ENCODE measurements around the gene RPS6KA3.

DNA sequence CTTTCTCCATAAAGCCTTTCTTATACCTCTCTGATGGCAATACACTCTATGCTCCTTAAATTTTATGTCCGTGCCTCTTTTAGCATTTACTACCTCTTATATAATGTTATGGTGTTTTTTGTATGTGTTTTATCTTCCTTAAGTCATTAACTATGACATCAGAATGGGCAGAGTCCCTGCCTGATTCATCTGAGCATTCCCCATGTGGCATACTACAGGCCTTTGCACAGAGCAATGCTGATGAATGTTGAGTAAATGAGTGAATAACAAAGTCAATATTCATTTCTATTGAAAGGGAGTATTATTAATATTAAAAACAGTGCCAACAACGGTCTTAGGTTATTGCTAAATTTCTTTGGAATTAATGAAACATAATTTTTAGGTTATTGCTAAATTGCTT lies 18.8 kb upstream of the RPS6KA3 start:
- TF ChIP-seq, protein P1, sequence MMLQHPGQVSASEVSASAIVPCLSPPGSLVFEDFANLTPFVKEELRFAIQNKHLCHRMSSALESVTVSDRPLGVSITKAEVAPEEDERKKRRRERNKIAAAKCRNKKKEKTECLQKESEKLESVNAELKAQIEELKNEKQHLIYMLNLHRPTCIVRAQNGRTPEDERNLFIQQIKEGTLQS (CRISPR knock-in tag; conservative IDR thresholded peaks at IDR 0.05): no peak
- TF ChIP-seq, protein P2, sequence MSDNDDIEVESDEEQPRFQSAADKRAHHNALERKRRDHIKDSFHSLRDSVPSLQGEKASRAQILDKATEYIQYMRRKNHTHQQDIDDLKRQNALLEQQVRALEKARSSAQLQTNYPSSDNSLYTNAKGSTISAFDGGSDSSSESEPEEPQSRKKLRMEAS (CRISPR knock-in tag; IDR thresholded peaks at IDR 0.05): no peak
- TF ChIP-seq CREB1 (CRISPR knock-in tag; IDR thresholded peaks at IDR 0.05): no peak
- TF ChIP-seq, protein P3, sequence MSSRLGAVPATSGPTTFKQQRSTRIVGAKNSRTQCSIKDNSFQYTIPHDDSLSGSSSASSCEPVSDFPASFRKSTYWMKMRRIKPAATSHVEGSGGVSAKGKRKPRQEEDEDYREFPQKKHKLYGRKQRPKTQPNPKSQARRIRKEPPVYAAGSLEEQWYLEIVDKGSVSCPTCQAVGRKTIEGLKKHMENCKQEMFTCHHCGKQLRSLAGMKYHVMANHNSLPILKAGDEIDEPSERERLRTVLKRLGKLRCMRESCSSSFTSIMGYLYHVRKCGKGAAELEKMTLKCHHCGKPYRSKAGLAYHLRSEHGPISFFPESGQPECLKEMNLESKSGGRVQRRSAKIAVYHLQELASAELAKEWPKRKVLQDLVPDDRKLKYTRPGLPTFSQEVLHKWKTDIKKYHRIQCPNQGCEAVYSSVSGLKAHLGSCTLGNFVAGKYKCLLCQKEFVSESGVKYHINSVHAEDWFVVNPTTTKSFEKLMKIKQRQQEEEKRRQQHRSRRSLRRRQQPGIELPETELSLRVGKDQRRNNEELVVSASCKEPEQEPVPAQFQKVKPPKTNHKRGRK (CRISPR knock-in tag; IDR thresholded peaks at IDR 0.05; ENCODE audit: borderline replicate concordance): no peak
- TF ChIP-seq, protein P4, sequence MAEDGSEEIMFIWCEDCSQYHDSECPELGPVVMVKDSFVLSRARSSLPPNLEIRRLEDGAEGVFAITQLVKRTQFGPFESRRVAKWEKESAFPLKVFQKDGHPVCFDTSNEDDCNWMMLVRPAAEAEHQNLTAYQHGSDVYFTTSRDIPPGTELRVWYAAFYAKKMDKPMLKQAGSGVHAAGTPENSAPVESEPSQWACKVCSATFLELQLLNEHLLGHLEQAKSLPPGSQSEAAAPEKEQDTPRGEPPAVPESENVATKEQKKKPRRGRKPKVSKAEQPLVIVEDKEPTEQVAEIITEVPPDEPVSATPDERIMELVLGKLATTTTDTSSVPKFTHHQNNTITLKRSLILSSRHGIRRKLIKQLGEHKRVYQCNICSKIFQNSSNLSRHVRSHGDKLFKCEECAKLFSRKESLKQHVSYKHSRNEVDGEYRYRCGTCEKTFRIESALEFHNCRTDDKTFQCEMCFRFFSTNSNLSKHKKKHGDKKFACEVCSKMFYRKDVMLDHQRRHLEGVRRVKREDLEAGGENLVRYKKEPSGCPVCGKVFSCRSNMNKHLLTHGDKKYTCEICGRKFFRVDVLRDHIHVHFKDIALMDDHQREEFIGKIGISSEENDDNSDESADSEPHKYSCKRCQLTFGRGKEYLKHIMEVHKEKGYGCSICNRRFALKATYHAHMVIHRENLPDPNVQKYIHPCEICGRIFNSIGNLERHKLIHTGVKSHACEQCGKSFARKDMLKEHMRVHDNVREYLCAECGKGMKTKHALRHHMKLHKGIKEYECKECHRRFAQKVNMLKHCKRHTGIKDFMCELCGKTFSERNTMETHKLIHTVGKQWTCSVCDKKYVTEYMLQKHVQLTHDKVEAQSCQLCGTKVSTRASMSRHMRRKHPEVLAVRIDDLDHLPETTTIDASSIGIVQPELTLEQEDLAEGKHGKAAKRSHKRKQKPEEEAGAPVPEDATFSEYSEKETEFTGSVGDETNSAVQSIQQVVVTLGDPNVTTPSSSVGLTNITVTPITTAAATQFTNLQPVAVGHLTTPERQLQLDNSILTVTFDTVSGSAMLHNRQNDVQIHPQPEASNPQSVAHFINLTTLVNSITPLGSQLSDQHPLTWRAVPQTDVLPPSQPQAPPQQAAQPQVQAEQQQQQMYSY (CRISPR knock-in tag; IDR thresholded peaks at IDR 0.05): no peak
- TF ChIP-seq ESRRA (CRISPR knock-in tag; IDR thresholded peaks at IDR 0.05; ENCODE audit: borderline replicate concordance): no peak
- TF ChIP-seq CREM (CRISPR knock-in tag; IDR thresholded peaks at IDR 0.05): no peak
- TF ChIP-seq, protein P5, sequence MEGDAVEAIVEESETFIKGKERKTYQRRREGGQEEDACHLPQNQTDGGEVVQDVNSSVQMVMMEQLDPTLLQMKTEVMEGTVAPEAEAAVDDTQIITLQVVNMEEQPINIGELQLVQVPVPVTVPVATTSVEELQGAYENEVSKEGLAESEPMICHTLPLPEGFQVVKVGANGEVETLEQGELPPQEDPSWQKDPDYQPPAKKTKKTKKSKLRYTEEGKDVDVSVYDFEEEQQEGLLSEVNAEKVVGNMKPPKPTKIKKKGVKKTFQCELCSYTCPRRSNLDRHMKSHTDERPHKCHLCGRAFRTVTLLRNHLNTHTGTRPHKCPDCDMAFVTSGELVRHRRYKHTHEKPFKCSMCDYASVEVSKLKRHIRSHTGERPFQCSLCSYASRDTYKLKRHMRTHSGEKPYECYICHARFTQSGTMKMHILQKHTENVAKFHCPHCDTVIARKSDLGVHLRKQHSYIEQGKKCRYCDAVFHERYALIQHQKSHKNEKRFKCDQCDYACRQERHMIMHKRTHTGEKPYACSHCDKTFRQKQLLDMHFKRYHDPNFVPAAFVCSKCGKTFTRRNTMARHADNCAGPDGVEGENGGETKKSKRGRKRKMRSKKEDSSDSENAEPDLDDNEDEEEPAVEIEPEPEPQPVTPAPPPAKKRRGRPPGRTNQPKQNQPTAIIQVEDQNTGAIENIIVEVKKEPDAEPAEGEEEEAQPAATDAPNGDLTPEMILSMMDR (IDR thresholded peaks at IDR 0.05): no peak
- TF ChIP-seq, protein P6, sequence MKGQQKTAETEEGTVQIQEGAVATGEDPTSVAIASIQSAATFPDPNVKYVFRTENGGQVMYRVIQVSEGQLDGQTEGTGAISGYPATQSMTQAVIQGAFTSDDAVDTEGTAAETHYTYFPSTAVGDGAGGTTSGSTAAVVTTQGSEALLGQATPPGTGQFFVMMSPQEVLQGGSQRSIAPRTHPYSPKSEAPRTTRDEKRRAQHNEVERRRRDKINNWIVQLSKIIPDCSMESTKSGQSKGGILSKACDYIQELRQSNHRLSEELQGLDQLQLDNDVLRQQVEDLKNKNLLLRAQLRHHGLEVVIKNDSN (CRISPR knock-in tag; IDR thresholded peaks at IDR 0.05): no peak
- TF ChIP-seq NR3C1 (CRISPR knock-in tag; conservative IDR thresholded peaks at IDR 0.05; ENCODE audit: low read depth): no peak
- TF ChIP-seq CBFB (CRISPR knock-in tag; IDR thresholded peaks at IDR 0.05; ENCODE audit: low read depth): no peak
